Type B pancreatic cell (in vitro differentiated cells): ENCODE results near the gene RFX4. TPM values are rescaled to one million over a fixed set of nuclear protein-coding genes. Genes with fewer than 3 reads are reported as not detected.

Source experiments
- DNase-seq: peaks from one replicate; pipeline ENCODE4 v3.0.0; 2021; ENCODE audit warnings: mixed read lengths; ENCODE audit not compliant: unreplicated experiment; ENCODE audit errors: extremely low spot score
- H3K27ac Mint-ChIP-seq: 2 replicates; pipeline ENCODE4 v1.8.0; 2021; ENCODE audit warnings: mild to moderate bottlenecking, mixed read lengths
- H3K27me3 Mint-ChIP-seq: 2 replicates; pipeline ENCODE4 v1.8.0; 2021; ENCODE audit warnings: mixed read lengths
- H3K36me3 Mint-ChIP-seq: 2 replicates; pipeline ENCODE4 v1.8.0; 2021; ENCODE audit warnings: mixed read lengths
- H3K4me1 Mint-ChIP-seq: one replicate; pipeline ENCODE4 v1.8.0; 2021; ENCODE audit warnings: mixed read lengths; ENCODE audit not compliant: unreplicated experiment
- H3K4me3 Mint-ChIP-seq: 2 replicates; pipeline ENCODE4 v1.8.0; 2021; ENCODE audit warnings: mild to moderate bottlenecking, mixed read lengths
- H3K9me3 Mint-ChIP-seq: 2 replicates; pipeline ENCODE4 v1.8.0; 2021; ENCODE audit warnings: mixed read lengths
- total RNA-seq: library from RNA; stranded (reverse); gene quantifications from 2 replicates; pipeline ENCODE4 v1.2.1, GENCODE V29; 2021; ENCODE audit warnings: low replicate concordance
- TF ChIP-seq, protein P1 (sequence below): fragments of 200-600 bp; sonication (generic); conservative IDR thresholded peaks from 2 replicates; pipeline ENCODE4 v1.5.0; 2021; ENCODE audit warnings: antibody characterized with exemption, mild to moderate bottlenecking

The RFX4 gene
- total RNA-seq, 1 donor from 2014 or later = 25.4 TPM

DNA sequence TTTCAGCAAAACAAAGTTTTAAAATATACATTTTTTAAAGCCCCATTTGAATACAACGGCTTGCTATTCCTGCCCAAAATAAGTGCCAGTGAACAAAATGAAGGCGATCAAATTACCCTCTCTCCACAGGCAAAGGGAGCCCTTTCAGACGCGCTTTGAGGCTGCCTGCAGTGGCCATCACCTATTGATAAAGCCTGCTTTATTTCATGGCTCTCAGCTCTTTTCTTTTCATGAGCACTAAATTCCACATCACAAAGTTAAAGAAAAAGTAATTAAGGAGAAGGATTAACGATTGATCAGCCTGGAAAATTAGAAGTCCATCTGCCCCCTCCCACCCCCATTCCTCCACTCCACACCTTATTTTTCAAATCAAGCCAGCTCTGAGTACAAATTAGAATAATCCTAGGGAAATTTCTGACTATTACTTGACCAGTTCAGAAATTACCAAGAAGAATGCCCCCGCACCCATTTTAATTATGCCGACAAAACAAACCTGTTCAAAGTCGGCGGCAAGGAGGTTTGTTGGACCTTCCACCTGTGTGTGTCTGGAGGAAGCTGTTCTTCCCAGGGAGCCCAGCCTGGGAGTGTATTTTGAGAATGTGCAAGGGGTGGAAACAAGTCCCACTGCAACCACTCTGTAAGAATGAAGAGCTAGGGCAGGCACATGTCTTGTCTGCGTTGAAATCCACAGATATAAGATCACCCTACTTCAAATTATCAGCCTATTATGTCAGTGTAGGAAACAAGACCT is 127.5 kb downstream of the RFX4 start:
- H3K36me3 Mint-ChIP-seq = no peaks in the 10 kb centered on the region
- TF ChIP-seq, protein P1, sequence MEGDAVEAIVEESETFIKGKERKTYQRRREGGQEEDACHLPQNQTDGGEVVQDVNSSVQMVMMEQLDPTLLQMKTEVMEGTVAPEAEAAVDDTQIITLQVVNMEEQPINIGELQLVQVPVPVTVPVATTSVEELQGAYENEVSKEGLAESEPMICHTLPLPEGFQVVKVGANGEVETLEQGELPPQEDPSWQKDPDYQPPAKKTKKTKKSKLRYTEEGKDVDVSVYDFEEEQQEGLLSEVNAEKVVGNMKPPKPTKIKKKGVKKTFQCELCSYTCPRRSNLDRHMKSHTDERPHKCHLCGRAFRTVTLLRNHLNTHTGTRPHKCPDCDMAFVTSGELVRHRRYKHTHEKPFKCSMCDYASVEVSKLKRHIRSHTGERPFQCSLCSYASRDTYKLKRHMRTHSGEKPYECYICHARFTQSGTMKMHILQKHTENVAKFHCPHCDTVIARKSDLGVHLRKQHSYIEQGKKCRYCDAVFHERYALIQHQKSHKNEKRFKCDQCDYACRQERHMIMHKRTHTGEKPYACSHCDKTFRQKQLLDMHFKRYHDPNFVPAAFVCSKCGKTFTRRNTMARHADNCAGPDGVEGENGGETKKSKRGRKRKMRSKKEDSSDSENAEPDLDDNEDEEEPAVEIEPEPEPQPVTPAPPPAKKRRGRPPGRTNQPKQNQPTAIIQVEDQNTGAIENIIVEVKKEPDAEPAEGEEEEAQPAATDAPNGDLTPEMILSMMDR = no peak
- DNase-seq = no peak
- H3K9me3 Mint-ChIP-seq = no peaks in the 10 kb centered on the region
- H3K27me3 Mint-ChIP-seq = peaks cover 12% of the 10 kb centered on the region
- H3K27ac Mint-ChIP-seq = no peak overlapping the region
- no peak overlapping the region for H3K4me3 Mint-ChIP-seq
- H3K4me1 Mint-ChIP-seq = peaks cover 8% of the 10 kb centered on the region

DNA sequence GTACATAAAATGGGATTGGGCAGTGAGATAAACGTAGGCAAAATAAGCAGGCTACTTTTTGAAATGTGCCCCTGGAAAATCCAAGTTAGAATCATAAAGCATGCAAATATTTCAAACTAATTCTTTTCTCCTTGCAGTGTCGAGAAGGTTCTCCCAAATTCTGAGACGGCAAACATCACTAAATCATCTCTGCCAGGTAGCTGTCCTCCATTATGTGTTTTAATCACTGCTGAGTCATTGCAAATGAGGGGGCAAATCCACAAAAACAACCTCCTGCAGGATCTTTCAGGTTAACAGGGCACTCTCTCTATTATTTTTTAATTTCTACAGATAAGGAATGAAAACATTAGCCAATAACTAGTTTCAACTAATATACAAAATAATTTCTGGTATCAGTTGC is 128.5 kb downstream of the RFX4 start:
- H3K4me1 Mint-ChIP-seq = peaks cover 8% of the 10 kb centered on the region
- H3K36me3 Mint-ChIP-seq = no peaks in the 10 kb centered on the region
- TF ChIP-seq, protein P1 = no peak
- H3K9me3 Mint-ChIP-seq = no peaks in the 10 kb centered on the region
- no peak overlapping the region for H3K27ac Mint-ChIP-seq
- no peak for DNase-seq
- H3K4me3 Mint-ChIP-seq = no peak overlapping the region
- peaks cover 12% of the 10 kb centered on the region for H3K27me3 Mint-ChIP-seq

DNA sequence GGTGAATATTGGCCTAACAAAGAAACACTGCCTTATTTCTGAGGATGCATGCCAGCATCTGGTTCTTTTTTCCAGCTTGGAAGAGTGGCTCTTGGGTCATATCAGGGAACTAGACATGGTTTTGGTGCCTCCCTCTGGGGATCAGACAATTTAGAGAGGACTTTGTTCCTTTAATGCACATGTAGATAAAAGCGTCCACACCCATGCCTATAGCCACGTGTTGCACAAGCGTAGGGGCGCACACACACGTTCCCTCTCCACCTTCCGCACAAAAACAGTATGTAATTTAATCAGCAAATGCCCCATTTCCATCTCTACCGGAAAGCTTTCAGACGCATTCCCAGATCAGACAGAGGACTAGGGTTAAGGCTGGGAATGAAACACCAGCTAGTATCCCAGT is 130.0 kb downstream of the RFX4 start:
- Mint-ChIP-seq H3K27ac (no peak overlapping the region), H3K27me3 (peaks cover 12% of the 10 kb centered on the region), H3K36me3 (no peaks in the 10 kb centered on the region), H3K9me3 (no peaks in the 10 kb centered on the region), H3K4me3 (no peak overlapping the region), H3K4me1 (peaks cover 8% of the 10 kb centered on the region)
- TF ChIP-seq, protein P1 = no peak
- DNase-seq = no peak

DNA sequence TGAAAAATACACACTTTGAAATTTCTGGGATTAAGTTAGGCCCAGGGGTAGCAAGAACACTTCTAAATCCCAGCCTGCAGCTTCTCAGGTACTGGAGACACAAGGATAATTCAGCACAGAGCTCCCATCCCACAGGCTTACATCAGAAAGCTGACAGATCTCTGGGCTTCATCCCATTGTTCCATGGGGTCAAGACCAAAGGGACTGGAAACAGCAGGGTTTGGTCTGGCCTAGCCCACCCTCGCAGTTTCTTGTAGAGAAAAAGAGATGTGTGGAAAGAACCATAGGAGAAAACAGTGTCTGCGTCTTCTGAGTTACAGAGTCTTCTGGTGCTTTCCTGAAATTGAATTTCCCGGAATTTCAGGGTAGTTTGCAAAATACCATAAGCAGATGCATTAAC is 132.1 kb downstream of the RFX4 start:
- Mint-ChIP-seq H3K27me3 (peaks cover 12% of the 10 kb centered on the region), H3K36me3 (no peaks in the 10 kb centered on the region), H3K9me3 (no peaks in the 10 kb centered on the region), H3K4me1 (peaks cover 8% of the 10 kb centered on the region), H3K4me3 (no peak overlapping the region), H3K27ac (no peak overlapping the region)
- DNase-seq = no peak
- TF ChIP-seq, protein P1 = no peak

DNA sequence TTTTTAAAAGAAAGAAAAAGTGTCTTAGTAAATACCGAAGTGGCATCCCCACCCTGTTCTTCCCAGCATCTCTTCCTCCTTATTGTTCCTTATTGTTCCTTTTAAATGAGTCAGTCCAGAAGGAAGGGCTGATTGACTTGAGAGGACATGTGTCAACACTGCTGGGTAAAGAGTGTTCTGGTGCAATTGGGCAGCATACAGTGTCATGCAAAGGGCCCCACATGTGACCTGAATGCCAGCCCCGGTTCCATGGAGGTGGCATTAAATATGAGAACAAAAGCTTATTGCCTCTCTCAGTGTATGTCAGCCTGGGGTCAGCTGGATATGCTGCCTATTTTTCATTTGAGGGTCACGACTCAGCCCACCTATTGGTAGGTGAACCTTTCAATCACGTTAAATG is 132.8 kb downstream of the RFX4 start:
- no peak overlapping the region for H3K4me3 Mint-ChIP-seq
- TF ChIP-seq, protein P1 = no peak
- H3K27me3 Mint-ChIP-seq = peaks cover 7% of the 10 kb centered on the region
- DNase-seq = no peak
- peaks cover 2% of the 10 kb centered on the region for H3K4me1 Mint-ChIP-seq
- no peak overlapping the region for H3K27ac Mint-ChIP-seq
- H3K36me3 Mint-ChIP-seq = no peaks in the 10 kb centered on the region
- no peaks in the 10 kb centered on the region for H3K9me3 Mint-ChIP-seq
